CD1c-positive myeloid dendritic cell (primary cell): ENCODE data around the gene BLMH.

Experiments used
- DNase-seq: peaks from one replicate; pipeline ENCODE4 v3.0.0-alpha.2; 2016; ENCODE audit errors: extremely low spot score

BLMH gene

DNA sequence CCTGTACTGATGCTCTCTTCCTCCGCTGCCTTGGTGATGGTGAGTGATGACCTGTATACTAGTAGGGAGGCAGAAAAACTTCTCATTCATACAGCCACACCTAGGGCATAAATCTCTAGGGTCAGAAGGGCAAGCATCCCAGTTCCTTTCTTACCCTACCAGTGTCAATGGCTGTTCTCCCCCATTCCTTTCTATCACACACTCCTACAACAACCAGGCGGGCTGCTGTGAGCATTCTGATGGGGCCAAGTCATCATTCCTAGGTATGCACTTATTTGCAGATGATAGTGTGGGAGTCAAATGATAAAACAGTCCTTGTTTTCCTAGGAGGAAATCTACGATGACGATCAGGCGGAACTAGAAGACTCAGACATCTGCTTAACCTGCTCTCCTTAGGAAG is 42.3 kb downstream of the BLMH start:
- DNase-seq: no peak

DNA sequence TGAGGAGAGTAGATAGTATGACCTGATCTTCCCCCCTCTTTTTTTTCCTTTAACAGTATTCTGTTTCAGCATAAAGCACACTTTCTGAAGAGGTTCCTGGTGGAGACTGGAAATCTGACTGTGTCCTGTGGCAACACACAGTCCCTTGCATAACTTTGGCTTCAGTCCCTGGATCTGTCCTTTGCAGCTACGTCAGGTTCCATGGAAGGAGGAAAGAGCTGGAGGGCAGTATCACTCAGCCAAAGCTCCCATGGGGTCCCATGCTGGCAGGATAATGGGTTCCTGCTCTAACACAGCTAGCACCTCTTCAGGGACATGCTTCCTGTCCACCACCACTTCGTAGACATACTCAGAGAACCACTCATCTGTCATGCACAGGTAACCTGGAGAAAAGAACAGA is 43.0 kb downstream of the BLMH start:
- DNase-seq: no peak

DNA sequence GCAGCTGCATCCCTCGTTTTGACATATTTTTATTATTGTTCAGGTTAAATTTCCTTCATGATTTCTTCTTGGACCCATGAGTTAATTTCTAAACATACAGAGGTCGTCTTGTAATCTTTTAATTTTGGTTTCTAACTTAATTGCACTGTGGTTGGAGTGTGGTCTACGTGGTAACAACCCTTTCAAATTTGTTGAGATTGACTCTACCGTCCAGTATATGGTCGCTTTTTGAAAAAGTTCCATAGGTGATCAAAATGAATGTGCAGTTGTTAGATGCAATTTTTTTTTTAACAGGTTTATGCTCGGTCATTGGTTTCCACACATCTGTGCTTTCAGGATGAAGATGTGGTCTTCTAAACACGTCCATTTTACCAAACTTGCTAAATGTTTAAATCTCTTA is 45.3 kb downstream of the BLMH start:
- DNase-seq: no peak

DNA sequence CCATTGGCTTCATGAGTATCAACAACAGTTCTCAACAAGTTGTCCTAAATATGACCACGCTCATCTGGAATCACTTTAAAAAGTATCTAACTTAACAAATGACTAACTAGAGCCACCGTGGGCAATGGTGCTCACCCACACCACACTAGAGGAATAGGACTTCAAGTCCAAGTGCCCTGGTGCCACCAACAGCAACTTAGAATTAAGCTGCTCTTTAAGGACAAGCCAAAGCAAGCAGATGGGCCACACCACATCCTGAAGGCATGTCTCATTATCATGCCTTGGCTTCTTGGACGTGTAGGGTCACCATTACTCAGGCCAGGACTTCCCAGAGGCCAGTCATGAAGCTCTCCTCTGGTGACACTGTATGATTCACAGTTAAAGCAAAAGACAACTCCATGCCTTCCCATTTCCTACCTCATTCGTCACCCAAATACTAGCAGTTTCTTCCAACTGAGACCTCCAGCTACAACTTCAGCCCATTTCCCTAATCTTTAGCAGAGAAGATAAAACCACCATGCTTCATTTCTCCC is 46.8 kb downstream of the BLMH start:
- no peak for DNase-seq

DNA sequence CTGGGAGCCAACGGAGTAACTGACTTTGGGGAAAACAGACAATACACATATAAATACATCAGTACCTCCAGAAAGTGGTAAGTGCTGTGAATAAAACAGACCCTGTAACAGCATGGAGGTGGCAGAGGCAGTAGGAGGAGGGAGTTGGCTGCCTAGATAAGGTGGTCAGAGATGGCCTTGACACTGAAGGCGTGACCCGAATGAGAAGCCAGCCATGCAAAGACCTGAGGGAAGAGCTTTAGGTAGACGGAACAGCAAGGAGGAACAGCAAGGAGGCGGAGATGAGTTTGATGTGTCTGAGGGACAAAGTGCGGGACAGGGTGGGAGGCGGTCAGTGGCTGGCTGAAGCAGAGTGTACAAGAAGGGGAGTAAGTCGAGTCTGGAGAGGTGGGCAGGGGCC is 48.2 kb downstream of the BLMH start:
- DNase-seq: no peak

DNA sequence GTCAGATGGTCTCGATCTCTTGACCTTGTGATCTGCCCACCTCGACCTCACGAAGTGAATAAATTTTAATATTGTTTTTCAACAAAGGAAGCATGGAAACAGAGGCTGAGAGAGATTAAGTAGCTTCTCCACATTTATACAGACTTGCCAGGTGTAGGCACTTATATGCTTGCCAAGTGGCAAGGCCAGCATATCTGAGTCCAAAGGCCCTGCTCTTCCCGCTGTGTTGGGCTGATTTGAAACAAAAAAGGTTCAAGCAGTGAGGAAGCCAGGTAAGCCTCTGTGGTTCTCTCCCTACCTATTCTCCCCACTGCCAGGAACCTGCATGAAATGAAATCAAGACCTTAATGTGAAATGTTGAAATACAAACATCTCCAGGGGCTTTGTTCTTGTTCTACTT is 48.7 kb downstream of the BLMH start:
- DNase-seq: no peak

DNA sequence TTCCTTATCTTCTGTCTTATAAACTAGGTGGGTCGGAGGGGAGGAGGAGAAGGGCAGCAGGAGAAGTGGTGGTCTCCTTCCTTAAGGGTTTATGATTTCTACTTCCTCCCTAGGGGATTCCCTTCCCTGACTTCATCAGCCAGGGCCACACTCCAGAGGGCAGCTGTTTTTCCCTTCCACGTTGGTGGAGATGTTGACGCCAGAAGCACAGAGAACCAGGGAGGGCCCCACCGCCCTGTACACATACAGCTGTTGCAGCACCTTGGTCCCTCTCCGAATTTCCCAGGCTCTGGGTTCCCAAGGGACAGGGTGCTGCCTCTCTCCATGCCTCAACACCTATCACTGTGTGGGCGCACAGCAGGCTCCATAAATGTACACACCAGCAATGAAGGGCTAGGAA is 50.7 kb downstream of the BLMH start:
- DNase-seq: no peak

DNA sequence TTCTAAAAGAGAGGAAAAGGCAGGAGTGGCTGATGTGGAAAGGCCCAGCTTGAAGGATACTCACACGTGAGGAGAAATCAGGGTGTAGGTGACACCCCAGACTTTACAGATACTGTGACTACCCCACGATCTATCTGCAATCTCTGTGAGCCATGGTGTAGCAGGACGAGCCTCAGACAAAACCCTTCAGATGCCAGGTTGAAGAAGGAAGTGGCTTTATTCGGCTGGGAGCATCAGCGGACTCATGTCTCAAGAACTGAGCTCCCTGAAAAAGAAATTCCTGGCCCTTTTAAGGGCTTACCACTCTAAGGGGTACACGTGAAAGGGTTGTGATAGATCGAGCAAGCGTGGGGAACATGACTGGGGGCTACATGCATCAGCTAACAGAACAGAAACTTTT is 51.6 kb downstream of the BLMH start:
- DNase-seq: no peak

DNA sequence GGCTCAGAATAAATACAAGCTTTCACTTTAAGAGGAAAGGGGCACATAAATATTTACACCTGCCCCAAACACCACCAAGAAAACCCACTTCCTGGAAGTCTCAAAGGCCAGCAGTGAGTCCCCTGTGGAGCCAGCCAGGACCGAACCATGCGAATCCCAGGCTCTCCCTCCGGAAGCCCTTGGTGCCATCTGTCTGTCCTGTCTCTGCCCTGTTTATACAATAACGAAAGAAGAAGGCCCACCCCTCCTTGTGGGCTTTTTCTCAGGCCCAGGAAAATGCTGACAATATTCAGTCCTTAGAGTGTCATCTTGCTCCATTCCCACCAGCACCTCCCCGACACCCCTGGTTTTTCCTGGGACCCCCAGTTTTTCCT is 52.7 kb downstream of the BLMH start:
- DNase-seq: no peak

DNA sequence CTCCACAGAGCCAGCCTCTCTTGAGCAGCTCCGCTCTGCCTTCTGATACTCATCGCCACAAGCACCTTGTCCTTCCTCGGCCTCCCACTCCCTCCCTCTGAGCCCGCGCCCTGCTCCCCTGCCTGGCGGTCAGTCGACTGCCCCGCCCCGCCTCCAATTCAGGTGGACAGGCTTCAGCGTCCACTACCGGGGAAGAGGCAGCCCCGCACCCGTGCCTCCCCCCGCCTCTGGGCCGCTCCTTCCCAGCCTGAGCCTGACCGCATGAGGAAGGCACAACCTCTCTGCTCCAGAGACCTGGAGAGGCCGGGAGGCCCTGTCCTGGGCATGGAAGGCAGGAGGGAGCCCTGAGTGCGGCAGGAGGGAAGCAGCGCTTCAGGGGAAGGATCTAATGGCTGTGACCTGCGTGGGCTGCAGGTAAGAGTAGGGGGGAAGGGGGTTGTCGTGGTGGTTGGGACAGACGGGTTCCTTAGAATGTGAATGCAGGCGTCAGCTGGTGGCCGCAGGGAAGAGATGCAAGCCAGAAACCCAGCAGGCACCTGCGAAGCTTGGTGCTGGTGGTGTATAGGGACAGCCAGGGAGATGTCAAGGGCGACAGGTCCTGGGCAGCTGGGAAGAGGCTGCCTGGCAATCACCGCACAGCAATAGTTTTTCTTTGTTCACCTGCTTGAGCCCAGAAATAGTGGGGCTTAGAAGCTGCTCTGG is 53.2 kb downstream of the BLMH start:
- no peak for DNase-seq

DNA sequence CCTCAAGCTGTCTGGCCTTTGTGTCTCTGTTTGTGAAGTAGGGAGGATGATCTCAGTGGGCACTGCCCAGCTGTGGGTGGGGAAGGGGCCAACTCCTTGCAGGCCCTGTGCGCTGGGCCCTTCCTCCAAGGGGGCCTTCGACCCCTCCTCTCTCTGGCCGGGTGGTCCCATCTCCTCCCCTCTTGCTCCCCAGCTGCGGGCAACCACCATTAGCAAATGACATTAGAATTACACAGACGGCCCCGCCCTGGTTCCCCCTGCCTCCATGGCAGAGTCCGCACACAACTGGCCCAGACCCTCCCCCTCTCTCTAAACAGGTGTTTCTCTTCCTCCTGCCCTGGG is 53.8 kb downstream of the BLMH start:
- DNase-seq: no peak

DNA sequence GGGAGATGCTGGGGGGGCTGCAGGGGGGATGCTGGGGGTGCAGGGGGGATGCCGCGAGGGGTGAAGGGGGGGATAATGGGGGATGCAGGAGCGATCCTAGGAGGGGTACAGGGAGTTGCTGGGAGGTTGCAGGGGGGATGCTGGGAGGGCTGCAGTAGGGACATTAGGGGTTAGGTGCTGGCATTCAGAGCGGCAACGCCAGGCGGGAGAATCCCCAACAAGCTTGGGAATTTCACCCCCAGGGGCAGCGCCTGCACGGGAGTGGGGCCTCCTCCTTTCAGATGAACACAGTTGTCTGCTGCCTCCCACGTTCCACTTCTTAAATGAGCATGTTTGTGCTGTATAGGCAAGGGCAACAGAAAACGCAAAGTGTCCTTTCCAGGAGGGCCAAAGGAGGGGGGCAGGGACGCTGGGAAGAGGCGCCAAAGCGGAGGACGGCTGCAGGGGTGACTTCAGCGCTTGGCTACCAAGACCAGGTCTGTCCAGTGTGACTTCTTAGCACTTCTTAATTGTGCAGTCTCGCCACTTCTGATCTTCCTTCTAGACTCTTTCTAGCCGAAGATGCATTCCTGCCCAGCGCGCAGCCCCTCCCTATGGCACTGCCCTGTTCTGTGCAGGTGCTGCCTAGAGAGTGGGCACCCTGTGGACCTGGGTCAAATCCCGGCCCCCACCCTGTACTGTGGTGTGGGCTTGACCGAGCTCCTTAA is 54.3 kb downstream of the BLMH start:
- DNase-seq: no peak

DNA sequence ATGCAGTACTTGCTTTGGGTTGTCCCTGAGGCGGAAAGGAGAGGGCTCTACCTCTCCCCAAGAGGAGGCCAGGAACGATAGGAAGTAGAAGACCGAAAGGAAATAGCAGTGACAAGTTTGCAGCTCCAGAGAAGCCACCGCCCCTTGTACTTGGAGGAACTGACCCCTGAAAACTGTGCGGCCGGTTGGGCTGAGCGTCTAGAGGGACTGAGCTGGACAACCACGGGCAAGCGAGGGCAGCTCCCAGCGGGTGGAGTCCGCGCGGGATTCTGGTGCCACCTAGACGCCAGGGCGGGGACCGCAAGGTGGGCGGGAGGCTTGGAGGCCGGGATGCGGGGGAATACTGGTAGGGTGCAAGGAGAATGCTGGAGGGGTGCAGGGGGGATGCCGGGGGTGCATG is 55.0 kb downstream of the BLMH start:
- peak; percentile 48 for DNase-seq

DNA sequence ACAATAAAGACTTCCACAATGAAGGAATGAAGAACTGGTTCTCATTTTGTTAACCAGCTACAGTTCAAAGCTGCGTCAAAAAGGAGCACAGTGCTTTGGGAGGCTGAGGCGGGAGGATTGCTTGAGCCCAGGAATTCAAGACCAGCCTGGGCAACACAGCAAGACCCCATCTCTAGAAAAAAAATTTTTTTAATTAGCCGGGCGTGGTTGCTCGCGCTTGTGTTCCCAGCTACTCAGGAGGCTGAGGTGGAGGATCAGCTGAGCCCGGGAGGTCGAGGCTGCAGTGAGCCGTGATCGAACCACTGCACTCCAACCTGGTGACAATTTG is 55.5 kb downstream of the BLMH start:
- DNase-seq: no peak

DNA sequence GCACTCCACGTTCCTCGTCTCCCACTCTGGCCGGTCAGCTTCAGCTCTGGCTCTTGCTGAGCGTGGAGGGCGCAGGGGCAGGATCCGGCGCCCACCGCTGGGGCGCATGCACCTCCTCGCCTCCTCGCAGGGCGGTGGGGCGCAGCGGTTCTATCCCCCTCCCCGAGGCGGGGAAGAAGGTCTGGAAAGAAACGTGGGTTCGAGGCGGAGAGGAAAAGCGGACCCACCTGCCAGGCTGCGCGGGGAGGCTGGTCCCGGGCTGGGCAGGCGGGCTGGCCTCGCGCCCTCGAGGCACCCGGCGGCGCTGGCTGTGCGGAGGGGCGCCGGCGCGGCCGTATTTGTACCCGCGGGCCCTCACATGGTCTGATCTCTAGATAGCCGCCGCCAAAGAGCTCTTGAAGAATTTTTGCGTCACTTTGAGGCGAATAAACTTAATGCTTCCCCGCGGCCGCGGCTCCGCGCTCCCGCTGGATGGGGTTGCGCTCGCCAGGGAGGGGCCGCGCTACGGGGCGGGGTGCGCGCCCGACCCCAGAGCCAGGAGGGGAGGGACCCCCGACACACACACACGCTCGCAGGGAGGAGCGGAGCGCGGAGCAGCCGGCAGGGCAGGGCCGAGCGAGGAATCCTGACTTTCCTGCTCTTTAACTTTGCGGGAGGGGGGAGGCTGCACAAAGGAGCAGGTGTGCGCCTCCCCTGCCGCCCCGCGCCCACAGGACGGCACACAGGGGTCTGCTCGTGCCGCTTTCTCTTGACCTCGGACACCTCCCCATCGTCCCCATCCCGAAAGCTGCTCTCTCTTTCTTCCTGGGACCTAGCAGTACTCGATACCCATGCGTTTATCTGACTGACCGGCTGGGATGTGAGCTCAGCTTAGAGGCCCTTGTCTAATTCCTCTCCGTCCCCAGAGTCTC is 56.1 kb downstream of the BLMH start, which contains the start of gene SLC6A4:
Gene SLC6A4, minus strand, starts transcription at position 312 of the 911 bp plus-strand sequence. CDS start 13,739 bp downstream, outside the sequence.
- DNase-seq: no peak

DNA sequence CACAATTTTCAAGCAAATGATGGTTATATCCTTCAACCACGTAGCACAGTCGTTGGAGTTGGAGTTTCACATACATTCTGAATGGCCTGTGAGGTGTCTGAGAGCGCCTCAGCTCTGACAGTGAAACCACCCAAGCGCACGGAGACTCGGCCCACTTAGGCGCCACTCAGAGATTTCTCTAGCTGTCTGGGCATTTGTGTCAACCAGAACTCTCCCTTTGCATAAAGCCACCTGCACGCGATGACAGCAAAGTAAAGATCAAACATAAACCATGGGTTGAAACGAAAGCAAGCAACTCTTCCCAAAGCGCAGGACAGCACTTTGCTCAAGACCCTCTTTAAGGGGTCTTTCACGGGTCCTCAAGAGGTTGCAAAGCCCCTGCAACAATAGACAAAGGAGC is 56.8 kb downstream of the BLMH start:
- no peak for DNase-seq

DNA sequence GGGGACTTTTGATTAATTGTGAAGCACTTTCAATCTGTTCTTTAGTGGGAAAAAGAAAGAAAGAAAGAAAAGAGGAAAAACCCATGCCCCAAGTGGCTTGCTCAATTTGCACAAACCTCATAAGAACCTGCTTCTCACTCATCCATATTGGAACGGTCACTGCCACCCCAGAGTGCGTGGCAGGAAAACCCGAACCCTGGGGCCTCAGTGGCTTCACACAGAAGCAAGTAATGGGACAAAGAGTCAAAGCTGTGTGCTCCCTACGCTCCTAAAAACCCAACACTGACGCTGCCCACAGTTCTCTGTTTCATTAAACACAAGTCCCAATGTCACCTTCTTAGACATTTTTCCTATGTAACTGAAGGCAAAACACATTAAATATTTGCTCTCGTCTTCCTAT is 57.4 kb downstream of the BLMH start:
- no peak for DNase-seq

DNA sequence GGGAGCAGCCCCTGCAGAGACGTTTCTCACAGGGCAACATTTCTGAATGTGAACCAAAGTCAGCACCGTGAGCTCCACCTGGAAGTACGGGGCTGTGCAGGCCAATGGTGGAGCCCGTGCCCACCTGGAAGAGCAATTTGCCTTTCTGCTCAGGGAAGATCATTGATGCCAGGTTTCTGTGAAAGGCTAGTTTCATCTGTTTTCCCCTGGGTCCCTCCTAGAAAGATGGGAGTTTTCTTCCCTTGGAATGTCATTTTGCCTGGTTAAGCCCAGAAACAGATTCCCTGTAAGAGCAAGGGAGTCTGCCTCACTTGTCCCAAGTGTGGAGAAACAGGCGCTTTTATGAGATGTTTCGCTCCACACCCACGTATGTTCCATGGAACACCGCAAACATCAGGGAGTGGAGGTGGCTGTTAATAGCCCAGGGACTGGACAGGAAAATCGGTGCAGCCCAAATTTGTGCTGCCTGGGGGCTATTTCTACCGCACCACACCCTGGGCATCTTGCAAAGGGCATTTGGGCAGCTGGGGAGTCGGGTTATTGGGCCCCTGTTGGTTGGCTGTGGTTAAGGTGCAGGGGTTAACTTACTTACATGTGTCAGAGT is 58.8 kb downstream of the BLMH start:
- no peak for DNase-seq

DNA sequence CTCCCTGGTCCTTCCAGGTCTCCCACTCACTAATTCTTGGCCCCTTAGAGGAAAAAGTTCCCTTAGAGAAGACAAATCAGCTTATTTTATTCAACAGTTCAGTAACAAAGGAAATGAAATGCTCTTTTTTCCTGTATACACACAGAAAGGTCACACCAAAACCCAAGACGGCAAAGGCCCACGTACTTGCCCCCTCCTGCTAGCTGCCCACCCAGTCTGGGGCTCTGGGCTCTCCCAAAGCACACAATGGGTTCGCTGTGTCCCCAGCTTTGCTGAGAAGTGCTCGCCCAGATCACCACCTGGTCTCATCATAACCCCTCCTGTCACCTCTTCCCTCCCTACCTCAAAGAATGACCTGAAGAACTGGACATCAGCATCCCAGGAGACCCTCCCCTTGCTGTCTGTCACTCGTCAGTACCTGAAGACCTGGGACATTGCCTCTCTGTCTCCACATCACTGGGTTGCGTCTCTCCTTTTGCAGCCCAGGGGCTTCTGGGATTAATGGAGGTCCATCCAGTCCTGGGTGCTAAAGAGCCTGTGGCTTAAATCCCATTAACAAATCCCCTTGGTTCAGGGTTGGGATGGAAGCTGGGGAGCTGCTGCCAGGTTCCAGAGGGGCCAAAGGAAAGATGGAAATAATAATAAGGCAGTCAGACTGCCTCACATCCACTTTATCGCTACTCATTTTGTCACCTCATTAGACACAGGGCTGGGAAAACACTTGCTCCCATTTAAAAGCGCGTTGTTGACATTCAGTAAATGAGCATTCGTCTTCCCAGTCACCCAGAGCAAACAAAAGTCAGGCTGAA is 59.5 kb downstream of the BLMH start:
- no peak for DNase-seq

DNA sequence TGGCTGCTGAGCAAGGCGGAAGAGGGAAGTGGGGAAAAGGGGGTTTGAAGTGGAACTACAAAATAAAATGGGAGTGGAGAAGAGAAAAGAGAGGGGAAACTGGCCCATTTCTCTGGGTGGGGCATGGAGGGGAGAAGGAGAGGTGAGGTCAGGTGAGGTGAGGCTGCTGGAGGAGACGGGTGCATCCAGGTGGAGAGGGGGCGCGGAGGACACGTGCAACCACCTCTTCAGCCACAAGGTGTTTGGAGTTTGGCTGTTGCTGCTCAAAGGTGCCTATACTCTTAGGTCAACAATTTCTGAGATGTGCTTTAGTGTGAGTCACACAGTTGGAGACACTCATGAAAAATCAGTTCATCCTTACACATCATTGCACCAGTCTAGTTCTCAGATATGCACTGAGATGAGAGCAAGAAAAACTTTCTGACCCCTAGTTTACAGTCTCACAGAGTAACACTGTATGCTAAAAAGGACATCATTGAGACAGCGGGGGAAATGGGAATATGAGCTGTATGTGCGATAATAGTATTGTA is 61.1 kb downstream of the BLMH start:
- no peak for DNase-seq

DNA sequence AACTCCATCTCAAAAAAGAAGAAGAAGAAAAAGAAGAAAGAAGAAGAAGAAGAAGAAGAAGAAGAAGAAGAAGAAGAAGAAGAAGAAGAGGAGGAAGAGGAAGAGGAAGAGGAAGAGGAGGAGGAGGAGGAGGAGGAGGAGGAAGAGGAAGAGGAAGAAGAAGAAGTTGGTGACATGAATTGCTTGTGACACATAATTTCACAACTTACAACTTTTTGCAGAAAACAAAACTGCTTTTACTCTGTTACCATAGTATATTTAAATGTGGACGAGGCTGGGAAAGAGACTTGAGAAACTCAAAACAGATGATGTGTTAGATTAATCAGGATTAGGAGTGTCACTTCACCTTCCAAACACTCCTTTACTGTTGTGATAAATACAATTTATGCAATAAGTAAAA is 61.7 kb downstream of the BLMH start:
- peak; percentile 51 for DNase-seq
